IMR-90 (cell line): ENCODE data around the gene TMEM9. TPM values are rescaled to one million over a fixed set of nuclear protein-coding genes. Genes with fewer than 3 reads are reported as not detected.
A peak's percentile ranks its signal among the peaks of the same experiment; 100 is the strongest.

Source experiments
- ATAC-seq: fragments of 200-7000 bp; cut with Tn5 transposase; 2 replicates; pipeline ENCODE4 v1.9.1; 2020; ENCODE audit warnings: low read depth, mild to moderate bottlenecking, moderate library complexity
- BruUV-seq: library from RNA; stranded (reverse); fragments of 400-500 nt; replicated peaks from 2 replicates; lab custom pipeline; 2021; lab: Mats Ljungman, UMichigan
- CTCF ChIA-PET: fragments of 300-600 bp; formaldehyde crosslinking; extraction: SDS; loops from one replicate; lab custom pipeline; 2021; ENCODE audit warnings: antibody characterized with exemption; lab: Yijun Ruan, JAX
- POLR2A ChIA-PET: fragments of 300-600 bp; sonication (Branson Sonifier 250); formaldehyde crosslinking; loops from one replicate; lab custom pipeline; 2022; ENCODE audit warnings: antibody characterized with exemption; ENCODE audit not compliant: unreplicated experiment; lab: Charles Lee
- DNase-seq: peaks from one replicate; pipeline ENCODE4 v3.0.0; 2013
- H2AFZ ChIP-seq: replicated peaks from 2 replicates; pipeline ENCODE3; 2013; ENCODE audit warnings: low read length, mild to moderate bottlenecking; ENCODE audit not compliant: poor library complexity
- H2AK5ac ChIP-seq: 2 replicates; pipeline ENCODE4 v1.6.1; 2013; ENCODE audit warnings: low read depth, low read length, inconsistent platforms
- H2AK9ac ChIP-seq: replicated peaks from 2 replicates; pipeline ENCODE3; 2013; ENCODE audit warnings: mild to moderate bottlenecking, low read depth, low read length, moderate library complexity; ENCODE audit not compliant: poor library complexity
- H2BK120ac ChIP-seq: 2 replicates; pipeline ENCODE4 v1.6.1; 2013; ENCODE audit warnings: low read depth, low read length, inconsistent platforms
- H2BK15ac ChIP-seq: 3 replicates; pipeline ENCODE4 v1.6.1; 2013; ENCODE audit warnings: low read depth, low read length, inconsistent platforms
- H2BK20ac ChIP-seq: 2 replicates; pipeline ENCODE4 v1.6.1; 2013; ENCODE audit warnings: low read depth, mild to moderate bottlenecking, inconsistent platforms, low read length, moderate library complexity
- H2BK5ac ChIP-seq: 2 replicates; pipeline ENCODE4 v1.6.1; 2013; ENCODE audit warnings: mild to moderate bottlenecking, low read depth, low read length, inconsistent platforms; ENCODE audit not compliant: poor library complexity, severe bottlenecking
- H3K14ac ChIP-seq: replicated peaks from 2 replicates; pipeline ENCODE4 v1.6.1; 2013; ENCODE audit warnings: low read depth, low read length, inconsistent platforms
- H3K18ac ChIP-seq: 2 replicates; pipeline ENCODE4 v1.6.1; 2013; ENCODE audit warnings: low read depth, low read length, control low read depth
- H3K23ac ChIP-seq: 2 replicates; pipeline ENCODE4 v1.6.1; 2013; ENCODE audit warnings: low read depth, low read length, inconsistent platforms
- H3K27ac ChIP-seq: 2 replicates; pipeline ENCODE4 v1.5.1; 2013; ENCODE audit warnings: mild to moderate bottlenecking, control low read depth, low read length; ENCODE audit not compliant: insufficient read depth
- H3K27me3 ChIP-seq: 2 replicates; pipeline ENCODE4 v1.6.1; 2013; ENCODE audit warnings: low read length; ENCODE audit not compliant: control insufficient read depth, insufficient read depth
- H3K36me3 ChIP-seq: 2 replicates; pipeline ENCODE4 v1.6.1; 2013; ENCODE audit warnings: low read length, mixed read lengths; ENCODE audit not compliant: control insufficient read depth, insufficient read depth
- H3K4ac ChIP-seq: 2 replicates; pipeline ENCODE4 v1.6.1; 2013; ENCODE audit warnings: low read depth, low read length, inconsistent platforms
- H3K4me1 ChIP-seq: 2 replicates; pipeline ENCODE4 v1.6.1; 2013; ENCODE audit warnings: low read length, mixed read lengths; ENCODE audit not compliant: control insufficient read depth, insufficient read depth
- H3K4me2 ChIP-seq: 2 replicates; pipeline ENCODE4 v1.6.1; 2013; ENCODE audit warnings: low read depth, mild to moderate bottlenecking, control low read depth, low read length, moderate library complexity
- H3K4me3 ChIP-seq: 2 replicates; pipeline ENCODE4 v1.5.1; 2013; ENCODE audit warnings: low read depth, mild to moderate bottlenecking, control low read depth, low read length, moderate library complexity; ENCODE audit not compliant: insufficient read depth
- H3K56ac ChIP-seq: 2 replicates; pipeline ENCODE4 v1.6.1; 2013; ENCODE audit warnings: low read length, inconsistent platforms; ENCODE audit not compliant: insufficient read depth; ENCODE audit errors: extremely low read depth
- H3K79me1 ChIP-seq, 2 experiments: 2 replicates each; pipeline ENCODE4 v1.6.1; 2013; ENCODE audit warnings: low read length in 2 of 2, inconsistent platforms in 1 of 2, low read depth in 1 of 2
- H3K9ac ChIP-seq: 2 replicates; pipeline ENCODE4 v1.6.1; 2013; ENCODE audit warnings: low read depth, low read length, control low read depth
- H3K9me1 ChIP-seq: 2 replicates; pipeline ENCODE4 v1.6.1; 2013; ENCODE audit warnings: low read length, inconsistent platforms; ENCODE audit not compliant: insufficient read depth
- H3K9me3 ChIP-seq: 2 replicates; pipeline ENCODE4 v1.6.1; 2013; ENCODE audit warnings: low read length; ENCODE audit not compliant: control insufficient read depth, insufficient read depth
- H4K20me1 ChIP-seq: 2 replicates; pipeline ENCODE4 v1.6.1; 2013; ENCODE audit warnings: low read length, inconsistent platforms; ENCODE audit not compliant: insufficient read depth
- H4K5ac ChIP-seq: 2 replicates; pipeline ENCODE4 v1.6.1; 2013; ENCODE audit warnings: mild to moderate bottlenecking, low read depth, low read length, control low read depth
- H4K8ac ChIP-seq, 2 experiments: 2 replicates each; pipeline ENCODE4 v1.6.1; 2013; ENCODE audit warnings: low read depth in 2 of 2, low read length in 2 of 2, control low read depth in 1 of 2, inconsistent platforms in 1 of 2
- H4K91ac ChIP-seq: 2 replicates; pipeline ENCODE4 v1.6.1; 2013; ENCODE audit warnings: low read depth, low read length, inconsistent platforms; ENCODE audit not compliant: insufficient read depth
- BHLHE40 ChIP-seq: fragments of 150-350 bp; IDR thresholded peaks from 2 replicates; pipeline ENCODE4 v1.6.1; 2016; ENCODE audit warnings: mild to moderate bottlenecking, low read depth, low read length
- CEBPB ChIP-seq: IDR thresholded peaks from 2 replicates; pipeline ENCODE4 v1.6.1; 2012; ENCODE audit warnings: low read depth, low read length, improper control_type of control experiment
- CHD1 ChIP-seq: IDR thresholded peaks from 2 replicates; pipeline ENCODE4 v1.6.1; 2012; ENCODE audit warnings: low read depth, low read length, improper control_type of control experiment
- FOS ChIP-seq: fragments of 150-350 bp; IDR thresholded peaks from 2 replicates; pipeline ENCODE4 v1.6.1; 2016; ENCODE audit warnings: low read depth, low read length
- MAFK ChIP-seq: IDR thresholded peaks from 2 replicates; pipeline ENCODE4 v1.6.1; 2012; ENCODE audit warnings: low read depth, low read length, improper control_type of control experiment
- NFE2L2 ChIP-seq: fragments of 150-350 bp; IDR thresholded peaks from 2 replicates; pipeline ENCODE4 v1.6.1; 2016; ENCODE audit warnings: low read depth, mild to moderate bottlenecking, low read length
- POLR2A ChIP-seq: IDR thresholded peaks from 2 replicates; pipeline ENCODE4 v1.6.1; 2012; ENCODE audit warnings: mild to moderate bottlenecking, low read depth, low read length
- RCOR1 ChIP-seq: IDR thresholded peaks from 2 replicates; pipeline ENCODE4 v1.6.1; 2012; ENCODE audit warnings: mild to moderate bottlenecking, low read length, improper control_type of control experiment; ENCODE audit not compliant: insufficient replicate concordance
- RFX5 ChIP-seq: IDR thresholded peaks from 2 replicates; pipeline ENCODE4 v1.8.0; 2012; ENCODE audit warnings: low read depth, mild to moderate bottlenecking, low read length, moderate library complexity
- SMC3 ChIP-seq: fragments of 150-350 bp; IDR thresholded peaks from 2 replicates; pipeline ENCODE4 v1.6.1; 2016; ENCODE audit warnings: low read depth, mild to moderate bottlenecking, antibody characterized with exemption, low read length, moderate library complexity
- USF2 ChIP-seq: fragments of 150-350 bp; IDR thresholded peaks from 2 replicates; pipeline ENCODE4 v1.6.1; 2017; ENCODE audit warnings: mild to moderate bottlenecking, antibody characterized with exemption, low read length, low read depth
- WGBS, 2 experiments: methylation state at CpG; one replicate each; pipeline versions ENCODE4 v1.1.5 to v1.1.7; 2013; ENCODE audit warnings: missing lambda C conversion rate in 2 of 2; ENCODE audit not compliant: insufficient read length in 1 of 2; ENCODE audit errors: extremely low coverage in 2 of 2; 5-methylcytosine and 5-hydroxymethylcytosine counted together
- dilution Hi-C: fragments of 300-500 bp; cut with HindIII; formaldehyde crosslinking; loops from one replicate; pipeline ENCODE4 v1.14.3; 2018; ENCODE audit warnings: low sequenced_read_pairs; ENCODE audit not compliant: unreplicated experiment
- in situ Hi-C: fragments of 300-500 bp; cut with MboI; formaldehyde crosslinking; loops from 3 replicates; pipeline ENCODE4 v1.14.3; 2019; ENCODE audit warnings: low sequenced_read_pairs, inconsistent platforms, mixed read lengths
- intact Hi-C: fragments of 100-400 bp; cut with micrococcal nuclease; formaldehyde crosslinking; loops from 2 replicates; pipeline ENCODE4 v1.10.0; 2022
- polyA plus RNA-seq, 3 experiments: library from polyadenylated mRNA; depleted of rRNA; stranded (reverse); fragments of >200 nt; gene quantifications; 2 replicates each; pipeline ENCODE4 v1.2.3, GENCODE V29; 2012; ENCODE audit warnings: low replicate concordance in 1 of 3
- total RNA-seq: library from RNA; depleted of rRNA; stranded (reverse); fragments of >200 nt; gene quantifications from 2 replicates; pipeline ENCODE4 v1.2.3, GENCODE V29; 2012
- TF ChIP-seq, protein P1 (sequence below): fragments of 150-350 bp; IDR thresholded peaks from 2 replicates; pipeline ENCODE4 v1.6.1; 2016; ENCODE audit warnings: low read depth, mild to moderate bottlenecking, low read length, moderate library complexity, borderline replicate concordance
- TF ChIP-seq, protein P2 (sequence below): conservative IDR thresholded peaks from 2 replicates; pipeline ENCODE4 v1.5.1; 2012; ENCODE audit warnings: mild to moderate bottlenecking, low read depth, low read length, improper control_type of control experiment

Gene TMEM9
- total and polyA plus RNA-seq, 2 of the 4 experiments (the other 2 are of a cell fraction) = 76.7 to 107 TPM

DNA sequence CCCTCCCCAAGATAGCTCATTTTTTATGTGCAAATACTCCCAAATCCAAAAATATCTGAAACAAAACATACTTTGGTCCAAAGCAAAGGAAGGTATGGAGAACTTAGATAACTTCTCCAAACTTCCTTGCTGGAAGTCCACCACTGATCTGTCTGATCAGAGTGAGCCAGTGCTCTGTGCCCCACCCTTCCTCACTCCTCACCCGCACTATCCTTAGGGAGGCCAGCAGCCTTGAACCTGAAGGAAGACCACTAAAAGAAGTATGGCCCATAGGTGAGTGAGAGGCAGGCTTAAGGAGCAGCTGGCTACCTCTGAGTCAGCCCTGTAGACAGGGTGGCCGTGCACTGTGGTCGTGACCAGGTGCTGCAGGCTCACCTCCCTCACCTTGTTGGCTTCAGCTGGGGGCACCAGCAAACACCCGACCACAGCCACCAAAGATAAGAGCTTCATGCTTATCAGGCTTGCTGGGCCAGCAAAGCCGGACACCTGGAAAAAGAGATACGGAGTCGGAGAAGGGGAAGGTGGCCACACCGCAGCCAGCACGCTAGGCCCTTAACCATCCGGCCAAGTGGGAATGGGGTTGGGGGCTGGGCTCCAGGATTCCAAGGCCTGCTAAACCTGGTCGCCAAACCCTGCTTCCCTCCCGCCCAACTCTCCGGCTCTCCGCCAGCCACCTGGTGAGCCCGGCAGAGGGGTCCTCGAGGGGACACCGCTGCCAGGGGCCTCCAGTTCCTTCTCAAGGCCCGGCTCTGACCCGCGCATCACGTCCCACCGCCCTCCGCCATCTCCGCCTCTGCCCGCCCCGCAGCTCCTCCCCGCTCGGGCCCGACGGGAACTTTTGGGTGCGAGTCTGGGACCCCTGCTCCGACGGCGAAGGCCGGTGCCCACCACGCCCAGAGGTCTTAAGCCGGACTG lies 543 bp downstream of the TMEM9 start:
- Histone ChIP-seq H2AK5ac (peak overlapping the region; percentile 74), H3K9ac (peak overlapping the region; percentile 73), H3K9me1 (peaks cover 9% of the 10 kb centered on the region; the same call in 1 of the 2 replicates), H3K56ac (0 out of 2 replicates have a peak overlapping the region, but pooled peaks have one; percentile 34), H3K14ac (peak overlapping the region; percentile 92), H3K27ac (peak overlapping the region; percentile 72), H3K27me3 (peaks cover 18% of the 10 kb centered on the region), H4K8ac (peak overlapping the region; percentile 82 to 88), H4K5ac (peak overlapping the region; percentile 51), H2BK5ac (peak overlapping the region; percentile 27), H3K18ac (no peak overlapping the region; the same call in 1 of the 2 replicates), H2AFZ (peak overlapping the region; percentile 95), H3K79me1 (peaks cover 15 to 28% of the 10 kb centered on the region in 2 experiments; a peak in 3 of 4 replicates), H4K91ac (peak overlapping the region; percentile 57; the same call in 1 of the 2 replicates), H3K4me3 (peak overlapping the region; percentile 69), H3K9me3 (no peaks in the 10 kb centered on the region), H2BK15ac (no peak overlapping the region), H4K20me1 (no peaks in the 10 kb centered on the region), H2BK120ac (no peak overlapping the region), H3K4me1 (no peaks in the 10 kb centered on the region), H2AK9ac (peak overlapping the region; percentile 18), H3K4ac (peak overlapping the region; percentile 65), H3K4me2 (peak overlapping the region; percentile 97), H2BK20ac (no peak overlapping the region), H3K36me3 (peaks cover 19% of the 10 kb centered on the region), H3K23ac (peak overlapping the region; percentile 35; the same call in 1 of the 2 replicates)
- DNase-seq (peak; percentile 18), ATAC-seq (peak; percentile 93)
- in situ Hi-C loops (no loop called here), intact Hi-C loops (loop anchor here (1.0 kb wide), 1 partner anchor 16 kb away; no protein-coding TSS in a partner anchor), dilution Hi-C loops (no loop called here)
- CTCF ChIA-PET = interaction anchor here (1.0 to 1.6 kb wide), 2 partner anchors 14 to 70 kb away, joined by 4 read pairs; no protein-coding TSS in a partner anchor
- WGBS, 2 experiments = 2% methylated on average over 13 of the region's 37 CpGs; no CpG with 5 or more reads in 1 of the 2 experiments
- BruUV-seq = no TSS peak
- POLR2A ChIA-PET = no interaction called here
- TF ChIP-seq RCOR1 = no peak
- TF ChIP-seq FOS = no peak
- no peak for TF ChIP-seq RFX5
- TF ChIP-seq CHD1 = no peak
- no peak for TF ChIP-seq USF2
- TF ChIP-seq NFE2L2 = no peak
- TF ChIP-seq MAFK = no peak
- no peak for TF ChIP-seq CEBPB
- TF ChIP-seq, protein P1, sequence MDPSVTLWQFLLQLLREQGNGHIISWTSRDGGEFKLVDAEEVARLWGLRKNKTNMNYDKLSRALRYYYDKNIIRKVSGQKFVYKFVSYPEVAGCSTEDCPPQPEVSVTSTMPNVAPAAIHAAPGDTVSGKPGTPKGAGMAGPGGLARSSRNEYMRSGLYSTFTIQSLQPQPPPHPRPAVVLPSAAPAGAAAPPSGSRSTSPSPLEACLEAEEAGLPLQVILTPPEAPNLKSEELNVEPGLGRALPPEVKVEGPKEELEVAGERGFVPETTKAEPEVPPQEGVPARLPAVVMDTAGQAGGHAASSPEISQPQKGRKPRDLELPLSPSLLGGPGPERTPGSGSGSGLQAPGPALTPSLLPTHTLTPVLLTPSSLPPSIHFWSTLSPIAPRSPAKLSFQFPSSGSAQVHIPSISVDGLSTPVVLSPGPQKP = no peak
- TF ChIP-seq, protein P2, sequence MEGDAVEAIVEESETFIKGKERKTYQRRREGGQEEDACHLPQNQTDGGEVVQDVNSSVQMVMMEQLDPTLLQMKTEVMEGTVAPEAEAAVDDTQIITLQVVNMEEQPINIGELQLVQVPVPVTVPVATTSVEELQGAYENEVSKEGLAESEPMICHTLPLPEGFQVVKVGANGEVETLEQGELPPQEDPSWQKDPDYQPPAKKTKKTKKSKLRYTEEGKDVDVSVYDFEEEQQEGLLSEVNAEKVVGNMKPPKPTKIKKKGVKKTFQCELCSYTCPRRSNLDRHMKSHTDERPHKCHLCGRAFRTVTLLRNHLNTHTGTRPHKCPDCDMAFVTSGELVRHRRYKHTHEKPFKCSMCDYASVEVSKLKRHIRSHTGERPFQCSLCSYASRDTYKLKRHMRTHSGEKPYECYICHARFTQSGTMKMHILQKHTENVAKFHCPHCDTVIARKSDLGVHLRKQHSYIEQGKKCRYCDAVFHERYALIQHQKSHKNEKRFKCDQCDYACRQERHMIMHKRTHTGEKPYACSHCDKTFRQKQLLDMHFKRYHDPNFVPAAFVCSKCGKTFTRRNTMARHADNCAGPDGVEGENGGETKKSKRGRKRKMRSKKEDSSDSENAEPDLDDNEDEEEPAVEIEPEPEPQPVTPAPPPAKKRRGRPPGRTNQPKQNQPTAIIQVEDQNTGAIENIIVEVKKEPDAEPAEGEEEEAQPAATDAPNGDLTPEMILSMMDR = no peak
- no peak for TF ChIP-seq SMC3
- no peak for TF ChIP-seq POLR2A
- no peak for TF ChIP-seq BHLHE40
